Fibroblast of peridontal ligament (primary cell): ENCODE results near the gene RARG.

ENCODE experiments used
- DNase-seq: peaks from one replicate; pipeline ENCODE4 v3.0.0-alpha.2; 2010; ENCODE audit errors: extremely low read depth

RARG gene

DNA sequence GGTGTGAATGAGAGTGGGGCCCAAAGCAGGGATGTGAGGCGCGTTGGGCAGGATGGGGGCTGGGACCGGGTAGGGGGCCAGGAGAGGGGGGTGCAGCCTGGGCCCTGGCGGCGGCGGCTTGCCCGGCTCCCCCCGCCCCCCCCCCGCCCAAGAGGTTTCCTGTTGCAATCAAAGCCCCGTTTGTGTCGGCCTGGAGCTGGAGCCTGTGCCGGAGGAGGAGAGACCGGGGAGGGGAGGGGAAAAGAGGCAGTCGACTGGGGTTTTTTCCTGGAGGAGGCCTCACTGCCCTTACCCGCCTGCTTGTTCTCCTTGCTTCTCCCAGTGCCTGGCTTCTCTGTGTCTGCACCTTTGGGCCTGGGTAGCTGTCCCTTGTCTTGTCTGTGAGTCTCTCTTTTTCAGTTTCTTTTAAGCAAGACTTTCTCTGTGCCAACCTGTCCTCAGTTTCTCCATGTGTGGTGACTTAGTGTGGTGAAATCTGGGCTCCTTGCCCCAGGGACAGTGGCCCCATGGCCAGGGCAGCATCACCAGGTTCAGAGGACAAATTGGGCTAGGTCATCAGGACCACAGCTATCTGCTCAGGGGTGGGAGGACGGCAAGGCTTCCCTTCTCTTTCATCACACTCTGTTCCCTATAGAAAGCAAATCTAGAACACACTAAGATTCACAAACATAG lies 8.5 kb downstream of the RARG start:
- peak; percentile 59 for DNase-seq

- DNase-seq: peak; percentile 39
These were observed 9.2 kb downstream of the RARG start for GRCh38 chr12:53222806-53223261.

DNA sequence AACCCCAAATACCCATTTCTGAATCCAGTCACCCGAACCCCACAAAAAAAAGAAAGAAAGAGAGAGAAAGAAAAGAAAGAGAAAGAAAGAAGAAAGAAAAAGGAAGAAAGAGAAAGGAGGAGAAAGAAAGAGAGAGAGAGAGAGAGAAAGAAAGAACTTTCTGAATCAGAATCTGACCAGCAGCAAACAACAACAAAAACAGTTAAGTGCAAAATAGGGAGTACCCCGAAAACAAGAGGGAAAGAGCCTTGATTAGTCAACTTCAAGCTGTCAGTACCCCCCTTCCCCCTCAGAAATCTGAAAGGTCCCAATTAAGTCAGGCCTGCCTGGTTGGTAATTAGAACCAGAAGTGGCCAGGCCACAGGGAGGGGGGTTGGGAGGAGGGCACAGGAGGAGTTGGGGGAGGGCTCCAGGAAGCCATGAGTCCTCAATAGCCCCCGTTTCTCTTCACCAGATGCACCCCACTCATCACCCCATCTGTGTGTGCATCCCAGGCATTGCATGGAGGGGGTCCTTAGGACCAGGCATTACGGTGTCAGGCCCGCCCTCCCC lies 9.8 kb downstream of the RARG start:
- DNase-seq: peak; percentile 68

DNA sequence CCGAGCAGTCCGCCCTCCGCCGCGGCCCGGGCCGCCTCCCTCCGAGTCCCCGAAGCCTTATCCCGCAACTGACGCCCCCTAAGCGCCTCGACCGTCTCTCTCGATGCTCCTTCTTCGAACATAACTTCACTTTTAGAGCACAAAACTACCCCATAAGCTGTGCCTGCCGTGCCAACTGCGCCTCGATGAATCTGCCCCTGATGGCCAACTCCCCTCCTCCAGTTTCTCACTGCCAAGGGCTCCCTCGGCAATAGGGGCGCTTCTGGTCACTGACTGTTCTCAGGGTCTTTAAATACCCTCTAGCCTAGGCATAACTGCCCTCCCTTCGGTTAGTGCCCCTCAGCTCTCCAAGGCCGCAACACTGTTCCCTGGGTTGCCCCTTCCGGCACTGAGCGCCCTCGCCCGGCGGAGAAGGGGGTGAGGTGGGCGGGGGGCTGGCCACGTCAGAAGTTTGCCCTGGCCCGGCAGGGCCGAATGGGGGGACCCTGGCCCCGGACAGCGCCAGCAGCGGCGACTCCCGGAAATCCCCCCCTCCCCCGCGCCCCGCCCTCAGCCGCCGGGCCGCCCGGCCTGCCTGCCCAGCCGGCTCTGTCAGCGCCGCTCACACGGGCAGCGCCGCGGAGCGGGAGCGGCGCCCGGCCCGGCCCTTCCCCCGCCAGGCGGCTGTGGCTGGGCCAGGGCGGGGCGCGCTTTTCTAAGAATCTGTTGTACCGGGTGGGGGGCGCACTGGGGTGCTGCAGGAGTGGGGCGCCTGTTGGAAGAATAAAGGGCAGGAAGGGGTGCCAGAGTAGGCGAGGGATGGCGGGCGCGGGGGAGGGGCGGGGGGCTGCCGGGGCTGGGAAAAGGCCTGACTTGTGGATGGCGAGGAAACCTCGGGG lies 10.6 kb downstream of the RARG start:
- DNase-seq: peak; percentile 35

DNA sequence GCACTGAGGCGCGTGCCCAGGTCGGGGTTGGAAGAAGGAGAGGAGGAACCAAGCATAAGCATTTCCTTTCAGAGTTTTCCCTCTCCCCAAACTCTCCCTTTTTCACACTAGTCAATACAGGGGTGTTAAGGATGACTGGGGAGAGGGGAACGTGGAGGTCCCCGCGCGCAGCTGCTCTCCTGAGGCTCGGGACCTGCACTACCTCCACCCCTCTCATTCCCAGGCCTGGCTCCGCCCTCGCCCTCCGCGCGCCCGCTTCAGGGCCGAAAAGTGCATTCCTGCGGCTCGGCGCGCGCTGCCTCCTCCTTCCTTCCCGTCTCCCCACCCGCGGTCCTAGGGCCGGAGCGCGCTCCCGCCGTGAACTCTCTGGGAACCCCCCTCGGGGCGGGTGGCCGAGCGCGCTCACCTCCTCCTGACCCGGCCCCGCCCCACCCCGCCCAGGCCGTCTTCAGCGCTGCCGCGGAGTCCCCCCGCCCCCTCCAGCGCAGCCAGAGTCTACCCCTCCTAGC lies 11.3 kb downstream of the RARG start:
- peak; percentile 84 for DNase-seq

GRCh38 chr12:53219956-53220693 lies 11.9 kb downstream of the RARG start:
- DNase-seq: peak; percentile 69

GRCh38 chr12:53219292-53219955 lies 12.6 kb downstream of the RARG start:
- DNase-seq: peak; percentile 46

DNA sequence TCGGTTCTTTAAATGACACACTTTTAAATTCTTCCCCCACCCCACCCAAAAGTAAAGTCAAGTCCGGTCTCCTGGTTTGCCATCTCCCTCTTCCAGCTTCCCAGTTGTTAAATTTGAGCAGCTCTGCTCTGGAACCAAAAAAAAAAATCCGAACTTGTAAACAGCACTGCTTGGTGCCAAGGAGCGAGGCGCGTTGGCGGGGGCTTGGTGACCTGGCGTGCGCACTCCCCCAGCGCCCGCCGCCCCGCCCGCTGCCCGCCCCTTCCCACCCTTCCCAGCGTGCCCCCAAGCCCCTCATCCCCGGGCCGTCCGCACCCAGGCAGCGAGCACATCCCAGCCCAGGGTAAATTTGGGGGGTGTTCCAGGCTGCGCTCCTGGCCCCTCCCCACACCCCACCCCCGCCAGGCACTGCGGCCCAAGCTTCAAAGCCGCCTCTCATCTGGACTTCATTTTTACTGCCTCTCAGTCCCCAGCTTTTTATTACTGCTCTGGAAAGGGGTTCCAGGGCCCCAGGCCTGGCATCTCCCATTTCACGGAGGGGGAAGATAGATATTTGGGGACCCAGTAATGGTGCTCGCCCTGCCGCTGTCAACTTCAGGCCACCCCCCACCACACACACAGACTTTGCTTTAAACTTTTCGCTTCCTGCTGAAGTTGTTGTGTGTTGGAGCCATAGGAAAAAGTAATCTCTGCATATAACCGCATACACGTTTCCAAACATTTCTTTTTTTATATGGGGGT lies 13.3 kb downstream of the RARG start:
- peak; percentile 59 for DNase-seq

DNA sequence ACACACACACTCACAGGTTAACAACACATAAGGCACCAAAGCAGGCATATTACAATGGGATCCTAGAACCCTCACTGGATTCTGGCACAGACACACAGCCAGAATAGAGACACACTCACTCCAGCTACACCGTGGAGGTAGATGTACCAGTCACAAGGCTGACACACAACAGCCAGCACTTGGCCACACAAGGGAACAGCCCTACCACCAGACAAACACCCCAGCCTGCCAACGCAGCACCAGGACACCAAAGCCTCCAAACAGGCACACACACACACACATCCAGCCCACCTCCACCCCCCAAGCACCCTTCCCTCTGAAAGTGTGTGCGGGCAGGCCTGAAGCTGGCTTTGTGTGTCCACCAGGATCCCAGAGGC lies 14.1 kb downstream of the RARG start:
- DNase-seq: peak; percentile 37

GRCh38 chr12:53217051-53217930 lies 14.7 kb downstream of the RARG start:
- DNase-seq: peak; percentile 40

GRCh38 chr12:53215497-53215896 lies 16.5 kb downstream of the RARG start:
- DNase-seq: no peak

- no peak for DNase-seq
These were observed 17.1 kb downstream of the RARG start for GRCh38 chr12:53214687-53215455.

DNA sequence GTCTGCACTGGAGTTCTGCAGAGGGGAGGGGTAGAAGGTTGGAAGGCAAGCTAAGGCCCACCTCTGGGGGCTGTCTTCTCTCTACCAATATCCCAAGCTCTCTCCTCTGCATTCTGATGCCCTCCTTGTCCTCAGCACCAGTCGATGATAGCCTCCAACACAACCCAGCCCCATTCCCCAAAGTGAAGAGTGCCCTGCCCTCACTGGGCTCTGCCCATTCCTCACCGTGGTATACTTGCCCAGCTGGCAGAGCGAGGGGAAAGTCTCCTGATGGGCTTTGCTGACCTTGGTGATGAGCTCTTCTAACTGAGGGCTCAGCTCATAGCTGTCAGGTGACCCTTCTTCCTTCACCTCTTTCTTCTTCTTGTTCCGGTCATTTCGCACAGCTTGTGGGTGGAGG lies 17.8 kb downstream of the RARG start:
- no peak for DNase-seq

DNA sequence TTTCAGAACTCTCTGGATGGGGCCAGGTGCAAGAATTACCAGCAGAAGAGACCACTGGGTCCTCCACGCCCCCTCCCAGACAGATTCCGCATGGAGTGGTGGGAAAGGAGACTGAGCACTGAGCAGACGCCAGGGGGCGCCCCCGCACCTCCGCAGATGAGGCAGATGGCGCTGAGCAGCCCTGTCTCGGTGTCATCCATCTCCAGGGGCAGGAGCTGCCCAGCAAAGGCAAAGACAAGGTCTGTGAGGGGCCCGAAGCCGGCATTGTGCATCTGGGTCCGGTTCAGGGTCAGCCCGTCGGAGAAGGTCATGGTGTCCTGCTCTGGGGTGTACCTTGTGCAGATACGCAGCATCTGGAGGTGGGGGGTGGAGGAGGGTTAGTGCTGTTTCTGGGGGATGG lies 18.7 kb downstream of the RARG start:
- DNase-seq: peak; percentile 66

- no peak for DNase-seq
These were observed 19.1 kb downstream of the RARG start for GRCh38 chr12:53212931-53213330.

- DNase-seq: no peak
These were observed 20.3 kb downstream of the RARG start for GRCh38 chr12:53211476-53212381.

DNA sequence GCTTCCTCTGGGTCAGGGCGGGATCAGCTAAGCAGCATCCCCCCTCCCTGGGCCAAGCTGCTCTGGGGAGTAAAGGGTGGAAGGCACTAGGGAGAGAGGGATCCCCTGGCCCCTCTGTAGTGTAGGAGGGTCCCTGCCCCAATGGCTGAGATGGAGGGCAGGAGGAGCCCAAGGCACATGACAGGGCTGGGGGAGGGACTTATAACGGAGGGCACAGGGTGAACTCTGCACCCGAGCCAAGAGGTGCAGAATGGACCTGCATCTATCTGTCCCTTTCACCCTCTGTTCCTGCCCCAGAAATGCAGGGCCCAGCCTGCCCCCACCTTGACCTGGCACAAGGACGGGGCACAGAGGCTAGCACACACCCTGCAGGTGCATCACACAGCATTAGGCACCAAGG lies 21.2 kb downstream of the RARG start:
- no peak for DNase-seq
